G401 (cell line): Measurements from ENCODE around the gene TMEM120B. TPM values are rescaled to one million over a fixed set of nuclear protein-coding genes. Genes with fewer than 3 reads are reported as not detected.

Experiments
- DNase-seq: peaks from one replicate; pipeline ENCODE4 v3.0.0-alpha.2; 2015; ENCODE audit warnings: low spot score
- in situ Hi-C: cut with HindIII; loops from 2 replicates; pipeline ENCODE4 v1.10.0; 2016; ENCODE audit warnings: low sequenced_read_pairs, mixed read lengths
- total RNA-seq: library from RNA; depleted of rRNA; stranded (reverse); fragments of >200 nt; shearing (Covaris generic); gene quantifications from 2 replicates; pipeline ENCODE4 v1.2.3, GENCODE V29; 2014; rRNA removed

The TMEM120B gene
- total RNA-seq, 1 experiment from 2014 or later = 27.9 TPM

GRCh38 chr12:121826318-121827150, 114.0 kb downstream of the TMEM120B start:
- in situ Hi-C loops = no loop called here
- no peak for DNase-seq

- no peak for DNase-seq
- in situ Hi-C loops = no loop called here
These were observed 115.0 kb downstream of the TMEM120B start for GRCh38 chr12:121827351-121828099.

GRCh38 chr12:121828306-121828705, 115.8 kb downstream of the TMEM120B start:
- in situ Hi-C loops = no loop called here
- DNase-seq = no peak

- in situ Hi-C loops = no loop called here
- no peak for DNase-seq
These were observed 116.3 kb downstream of the TMEM120B start for GRCh38 chr12:121828826-121829225.

GRCh38 chr12:121829250-121829918, 116.8 kb downstream of the TMEM120B start:
- DNase-seq = no peak

GRCh38 chr12:121830134-121830533, 117.6 kb downstream of the TMEM120B start:
- DNase-seq = no peak
- in situ Hi-C loops = no loop called here

More at GRCh38 chr12:121829250-121829918, 116.8 kb downstream of the TMEM120B start:
- in situ Hi-C loops = no loop called here

GRCh38 chr12:121830588-121831265, 118.2 kb downstream of the TMEM120B start:
- DNase-seq = no peak
- in situ Hi-C loops = no loop called here

Other genes with a start within 250 kb of the TMEM120B start
- 43.8 and 73.4 TPM in 2 replicates for gene KDM2B, start 131.7 kb upstream of the TMEM120B start, total RNA-seq
- 22.3 and 27.4 TPM in 2 replicates for gene ORAI1, start 86.2 kb upstream of the TMEM120B start, total RNA-seq
- gene MORN3, start 43.1 kb upstream of the TMEM120B start, total RNA-seq = 0.41 and 0.80 TPM in 2 replicates
- gene RHOF, start 80.9 kb downstream of the TMEM120B start, total RNA-seq = 35.3 and 46.6 TPM in 2 replicates
- gene SETD1B, start 91.3 kb downstream of the TMEM120B start, total RNA-seq = 0.62 and 2.8 TPM in 2 replicates
- 16.2 and 20.0 TPM in 2 replicates for gene HPD, start 146.1 kb downstream of the TMEM120B start, total RNA-seq
- 65.2 and 96.5 TPM in 2 replicates for gene PSMD9, start 176.0 kb downstream of the TMEM120B start, total RNA-seq
- 0.31 and 0.44 TPM in 2 replicates for gene CFAP251, start 205.8 kb downstream of the TMEM120B start, total RNA-seq